Fibroblast of mammary gland (primary cell): ENCODE measurements around the gene GRPEL2.

Experiments
- DNase-seq: peaks from one replicate; pipeline ENCODE4 v3.0.0-alpha.2; 2010; ENCODE audit warnings: low read depth
- H3K4me3 ChIP-seq: 2 replicates; pipeline ENCODE4 v1.5.1; 2011; ENCODE audit warnings: low read depth, mild to moderate bottlenecking, low read length, moderate library complexity; ENCODE audit not compliant: control insufficient read depth
- CTCF ChIP-seq: conservative IDR thresholded peaks from 2 replicates; pipeline ENCODE4 v1.5.1; 2011; ENCODE audit warnings: low read depth, low read length, inconsistent platforms; ENCODE audit not compliant: control insufficient read depth, insufficient read depth

GRPEL2 gene

DNA sequence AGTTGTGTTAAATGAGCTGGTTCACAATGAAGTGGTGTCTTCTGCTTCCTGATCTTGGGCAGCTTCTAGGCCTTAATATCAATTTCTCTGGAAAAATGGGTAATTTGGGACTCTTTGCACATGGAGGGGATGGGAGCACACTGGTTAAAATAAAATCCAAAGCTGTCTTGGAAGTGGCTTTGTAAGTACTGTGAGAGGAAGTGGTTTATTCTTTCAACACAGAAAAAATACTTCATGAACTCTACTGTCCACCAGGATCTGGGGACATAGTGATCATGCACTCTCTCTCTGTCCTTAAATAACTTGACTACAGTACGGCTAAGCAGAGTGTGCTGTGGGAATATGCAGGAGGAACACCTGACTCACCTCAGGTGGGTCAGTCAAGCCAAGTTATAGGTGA is 15.0 kb downstream of the GRPEL2 start:
- TF ChIP-seq CTCF = no peak
- no peak overlapping the region for H3K4me3 ChIP-seq
- DNase-seq = no peak

DNA sequence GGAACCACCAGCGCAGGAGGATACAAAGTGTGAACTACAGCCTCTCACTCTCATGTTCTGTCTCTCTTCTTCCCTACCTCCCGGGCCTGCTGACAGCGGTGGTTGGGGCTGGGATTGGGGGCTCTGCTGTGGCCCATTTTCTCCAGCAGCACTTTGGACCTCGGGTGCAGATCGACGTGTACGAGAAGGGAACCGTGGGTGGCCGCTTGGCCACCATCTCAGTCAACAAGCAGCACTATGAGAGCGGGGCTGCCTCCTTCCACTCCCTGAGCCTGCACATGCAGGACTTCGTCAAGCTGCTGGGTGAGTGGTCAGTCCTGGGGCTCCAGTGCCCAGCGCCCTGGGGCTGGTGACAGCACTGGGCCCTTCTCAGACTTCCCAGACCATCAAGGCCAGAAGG is 17.2 kb downstream of the GRPEL2 start:
- DNase-seq = no peak
- TF ChIP-seq CTCF = no peak
- no peak overlapping the region for H3K4me3 ChIP-seq

- no peak for DNase-seq
- TF ChIP-seq CTCF = no peak
- no peak overlapping the region for H3K4me3 ChIP-seq
These were observed 18.1 kb downstream of the GRPEL2 start for GRCh38 chr5:149363358-149363757.

GRCh38 chr5:149363936-149364335 is 18.6 kb downstream of the GRPEL2 start:
- no peak for TF ChIP-seq CTCF
- no peak overlapping the region for H3K4me3 ChIP-seq
- no peak for DNase-seq

- TF ChIP-seq CTCF = no peak
- H3K4me3 ChIP-seq = no peak overlapping the region
- DNase-seq = no peak
These were observed 19.4 kb downstream of the GRPEL2 start for GRCh38 chr5:149364719-149365118.

DNA sequence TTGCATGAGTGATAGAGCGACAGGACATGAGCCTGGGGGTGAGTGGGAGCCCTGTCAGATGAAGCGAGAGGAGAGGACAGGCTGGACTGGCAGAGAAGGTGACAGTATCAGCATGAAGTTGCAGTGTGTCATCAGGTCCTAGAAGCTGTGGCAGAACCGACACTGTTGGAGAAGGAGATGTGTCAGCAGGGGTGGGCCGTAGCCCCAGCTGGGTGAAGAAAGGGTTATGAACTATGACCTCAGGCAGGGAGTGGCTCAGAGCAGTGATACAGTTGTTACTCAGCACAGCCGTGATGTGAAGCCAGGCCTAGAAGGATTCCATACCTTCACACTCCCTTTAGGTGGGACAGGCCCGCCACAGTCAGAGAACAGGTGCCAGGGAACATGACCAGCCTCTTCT is 20.1 kb downstream of the GRPEL2 start:
- no peak overlapping the region for H3K4me3 ChIP-seq
- TF ChIP-seq CTCF = no peak
- DNase-seq = no peak

DNA sequence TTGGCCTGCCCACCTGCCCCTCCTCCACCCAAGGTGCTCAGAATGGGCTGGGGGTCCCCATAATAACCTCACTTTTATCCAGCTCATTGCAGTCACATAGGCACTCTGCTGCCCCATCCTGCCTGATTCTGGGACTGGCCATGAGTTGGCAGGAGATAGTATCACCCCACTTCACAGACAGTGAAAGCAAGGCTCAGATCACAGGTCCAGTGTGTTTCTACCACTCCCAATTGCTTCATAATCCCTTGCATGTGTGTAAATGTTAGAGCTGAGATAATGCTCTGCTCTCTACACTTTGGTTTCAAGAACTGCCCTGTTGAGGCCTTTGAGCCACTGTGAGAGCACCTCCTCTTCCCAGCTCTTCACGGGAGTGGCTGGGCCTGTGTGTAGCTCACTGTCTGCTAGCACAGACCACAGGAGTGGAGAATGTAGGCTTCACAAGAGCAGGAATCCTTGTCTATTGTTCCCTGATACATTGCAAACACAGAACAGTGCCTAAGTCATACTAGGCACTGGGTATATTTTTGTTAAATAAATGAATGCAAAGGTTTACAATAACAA is 20.9 kb downstream of the GRPEL2 start:
- DNase-seq = no peak
- H3K4me3 ChIP-seq = no peak overlapping the region
- no peak for TF ChIP-seq CTCF
